ENCODE data around the gene XYLT1. TPM values are rescaled to one million over a fixed set of nuclear protein-coding genes. Genes with fewer than 3 reads are reported as not detected.
A peak's percentile ranks its signal among the peaks of the same experiment; 100 is the strongest.

Gene XYLT1
- total and polyA plus RNA-seq, 9 of the 15 experiments (the other 6 are each of a cell fraction or from before 2014, with no cell fraction given): 0.03 to 0.09 (median 0.08) TPM; not detected in 6

- CTCF ChIA-PET (ENCODE audit: low intra/inter-chr PET ratio): no interaction called here
- intact Hi-C loops (cut with micrococcal nuclease): no loop called here
- BruUV-seq (replicated peaks): no TSS peak
- no peaks in the 10 kb centered on the region for H3K9me3 ChIP-seq (replicated peaks; ENCODE audit: control insufficient read depth, insufficient read depth, low read depth, low read length)
- no peaks in the 10 kb centered on the region for H3K36me3 ChIP-seq (ENCODE audit: control insufficient read depth, insufficient read depth, low read length)
- TF ChIP-seq NFATC3 (IDR thresholded peaks at IDR 0.05) (no peak), ZNF431 (CRISPR knock-in tag; IDR thresholded peaks at IDR 0.05) (no peak), PYGO2 (tag; IDR thresholded peaks at IDR 0.05) (no peak), MIER1 (IDR thresholded peaks at IDR 0.05; ENCODE audit: low read depth) (peak; percentile 86), ZFP1 (CRISPR knock-in tag; IDR thresholded peaks at IDR 0.05) (no peak), REST (IDR thresholded peaks at IDR 0.05; ENCODE audit: borderline replicate concordance) (peak; percentile 95), REST (CRISPR knock-in tag; IDR thresholded peaks at IDR 0.05; ENCODE audit: low read depth) (peak; percentile 87), ZNF316 (IDR thresholded peaks at IDR 0.05) (no peak), EHMT2 (IDR thresholded peaks at IDR 0.05) (peak; percentile 95), ZFP36 (IDR thresholded peaks at IDR 0.05; ENCODE audit: low read depth, low read length, partially characterized antibody) (no peak), DNMT1 (IDR thresholded peaks at IDR 0.05) (no peak)
- H3K27ac ChIP-seq (ENCODE audit: extremely low read depth, low read depth, low read length): no peak overlapping the region
- no peaks in the 10 kb centered on the region for H3K9me1 ChIP-seq (ENCODE audit: control insufficient read depth, insufficient read depth, low read length)
- no peaks in the 10 kb centered on the region; the same call in 1 of the 2 replicates for H4K20me1 ChIP-seq (replicated peaks; ENCODE audit: control insufficient read depth, insufficient read depth, low read length)
- no peak overlapping the region for H3K4me2 ChIP-seq (ENCODE audit: insufficient read depth, low read length)
- DNase-seq (ENCODE audit: extremely low read depth in 1 of 4, low spot score in 3 of 4) (no peak), ATAC-seq (no peak), FAIRE-seq (no peak)
- no peaks in the 10 kb centered on the region for H3K4me1 ChIP-seq (replicated peaks in 1 of 2; ENCODE audit: control insufficient read depth in 2 of 2, insufficient read depth in 2 of 2, low read length in 2 of 2)
- no peak overlapping the region for H2AFZ ChIP-seq (ENCODE audit: low read depth, low read length)
- H3K27me3 ChIP-seq (ENCODE audit: control insufficient read depth in 2 of 2, insufficient read depth in 2 of 2, low read length in 2 of 2): peaks cover 0 to 24% of the 10 kb centered on the region in 2 experiments; a peak in 3 of 5 replicates
- no peak overlapping the region for H3K4me3 ChIP-seq
- H3K79me2 ChIP-seq (ENCODE audit: control insufficient read depth, insufficient read depth, low read length): no peaks in the 10 kb centered on the region
- H3K9ac ChIP-seq (ENCODE audit: insufficient read depth in 1 of 2, low read depth in 2 of 2, low read length in 2 of 2): no peak overlapping the region
- 2% methylated on average over 14 of the region's 14 CpGs for WGBS (ENCODE audit: insufficient coverage, low coverage, missing lambda C conversion rate)
- POLR2A ChIA-PET: no interaction called here
- in situ Hi-C loops (cut with MboI): no loop called here
Measured at GRCh38 chr16:17177959-17178905, 292.5 kb downstream of the XYLT1 start.

Data from K562 (cell line).